Right lobe of liver (tissue), 6 donors: ENCODE data around the gene FOXB1. TPM values are rescaled to one million over a fixed set of nuclear protein-coding genes. Genes with fewer than 3 reads are reported as not detected.

ENCODE experiments used
- ATAC-seq, 4 donors: fragments of 200-7000 bp; cut with Tn5 transposase; one replicate each; pipeline ENCODE4 v1.9.1; 2020; ENCODE audit warnings: mild to moderate bottlenecking in 4 of 4, moderate library complexity in 4 of 4
- DNase-seq, 3 donors: peaks; one replicate each; pipeline ENCODE4 v3.0.0-alpha.2; 2020
- H3K27ac ChIP-seq, 3 donors: fragments of 200-600 bp; one replicate each; pipeline ENCODE4 v1.8.0; 2022
- H3K27me3 ChIP-seq, 2 donors: fragments of 200-600 bp; one replicate each; pipeline ENCODE4 v1.8.0; 2022
- H3K36me3 ChIP-seq, 4 donors: fragments of 200-600 bp; sonication (generic) in 1 of 4; one replicate each; pipeline versions ENCODE4 v1.5.1 to v1.8.0; 2017 to 2022; ENCODE audit warnings: control low read depth in 1 of 4
- H3K4me1 ChIP-seq, 4 donors: fragments of 200-600 bp; sonication (generic) in 1 of 4; one replicate each; pipeline versions ENCODE4 v1.5.1 to v1.8.0; 2017 to 2022; ENCODE audit warnings: control low read depth in 1 of 4
- H3K4me3 ChIP-seq, 3 donors: fragments of 200-600 bp; one replicate each; pipeline ENCODE4 v1.8.0; 2022
- H3K9me3 ChIP-seq, 4 donors: fragments of 200-600 bp; sonication (generic) in 1 of 4; one replicate each; pipeline versions ENCODE4 v1.5.1 to v1.8.0; 2017 to 2022; ENCODE audit warnings: control low read depth in 1 of 4
- CTCF ChIP-seq, 4 donors: fragments of 200-600 bp in 3 of 4; fragments of 450-650 bp in 1 of 4; IDR thresholded peaks; one replicate each; pipeline versions ENCODE4 v1.5.1 to v1.8.0; 2016 to 2022; ENCODE audit warnings: antibody characterized with exemption in 4 of 4, mild to moderate bottlenecking in 2 of 4
- POLR2A ChIP-seq: fragments of 450-650 bp; IDR thresholded peaks from one replicate; pipeline ENCODE4 v1.6.1; 2017; ENCODE audit warnings: antibody characterized with exemption, mild to moderate bottlenecking
- WGBS: methylation state at CpG from one replicate; pipeline ENCODE4 v1.1.6; 2018; ENCODE audit warnings: low coverage, low lambda C conversion rate; ENCODE audit not compliant: insufficient coverage; ENCODE audit errors: missing lambda C conversion rate; 5-methylcytosine and 5-hydroxymethylcytosine counted together
- intact Hi-C, 2 donors: fragments of 100-400 bp; cut with DNase I; formaldehyde crosslinking; loops; one replicate each; pipeline versions ENCODE4 v1.11.2 to v1.14.1; 2022
- total RNA-seq, 6 experiments: library from RNA; depleted of rRNA in 2 of 6; stranded (reverse); fragments of >200 nt in 2 of 6; fragmentation: NEBNext Ultra II Directional in 3 of 6; extraction: Animal tissue kit (Norgen Biotek cat#: 25700) in 3 of 6; gene quantifications; one replicate each; pipeline versions ENCODE4 v1.1.0 to v1.2.4, GENCODE V29; 2016 to 2023
- donor health status: DM: no; HTN: yes; CAD: no.
- donor health status: DM: no; HTN: no; CAD: no.
- donor health status: DM: no; HTN: no; CAD: no.
- donor health status: DM: no; HTN: yes; CAD: no.
- donor health status: DM: no; HTN: yes; CAD: no.

Gene FOXB1
- total RNA-seq, 6 experiments from 2014 or later = not detected

- Histone ChIP-seq H3K9me3 (no peaks in the 10 kb centered on the region), H3K27me3 (peaks cover 42 to 79% of the 10 kb centered on the region in 2 donors), H3K4me3 (no peak overlapping the region), H3K4me1 (peaks cover 0 to 18% (median 3%) of the 10 kb centered on the region in 4 donors), H3K27ac (no peak overlapping the region), H3K36me3 (no peaks in the 10 kb centered on the region)
- peak in 1 of 4 donors; percentile 12 for TF ChIP-seq CTCF (IDR thresholded peaks at IDR 0.05)
- no peak for TF ChIP-seq POLR2A
- intact Hi-C loops = no loop called here
- DNase-seq = peak in 1 of 3 donors; percentile 37
- 7% methylated on average over 30 of the region's 33 CpGs for WGBS
- ATAC-seq = peak; percentile 22 to 77 (median 68)
These were observed 3.8 kb upstream of the FOXB1 start for GRCh38 chr15:60000113-60000823.

GRCh38 chr15:60000824-60001609, 3.1 kb upstream of the FOXB1 start:
- intact Hi-C loops = no loop called here
- no peak overlapping the region for H3K27ac ChIP-seq
- ATAC-seq (no peak), DNase-seq (no peak)
- H3K4me1 ChIP-seq = peaks cover 0 to 26% (median 3%) of the 10 kb centered on the region in 4 donors
- no peak overlapping the region for H3K4me3 ChIP-seq
- peaks cover 39 to 79% of the 10 kb centered on the region in 2 donors for H3K27me3 ChIP-seq
- H3K36me3 ChIP-seq = no peaks in the 10 kb centered on the region
- WGBS = 6% methylated on average over 19 of the region's 19 CpGs
- H3K9me3 ChIP-seq = no peaks in the 10 kb centered on the region
- TF ChIP-seq CTCF (IDR thresholded peaks at IDR 0.05) (no peak), POLR2A (no peak)

GRCh38 chr15:60001610-60002527, 2.2 kb upstream of the FOXB1 start:
- no peak for TF ChIP-seq CTCF (IDR thresholded peaks at IDR 0.05)
- TF ChIP-seq POLR2A = no peak
- Histone ChIP-seq H3K4me3 (no peak overlapping the region), H3K4me1 (peaks cover 0 to 33% (median 3%) of the 10 kb centered on the region in 4 donors), H3K36me3 (no peaks in the 10 kb centered on the region), H3K9me3 (no peaks in the 10 kb centered on the region), H3K27ac (no peak overlapping the region), H3K27me3 (peaks cover 39 to 80% of the 10 kb centered on the region in 2 donors)
- no peak for ATAC-seq
- no peak for DNase-seq
- 7% methylated on average over 32 of the region's 34 CpGs for WGBS
- intact Hi-C loops = no loop called here

GRCh38 chr15:60002528-60003218, 1.4 kb upstream of the FOXB1 start:
- intact Hi-C loops = no loop called here
- no peak for TF ChIP-seq POLR2A
- TF ChIP-seq CTCF (IDR thresholded peaks at IDR 0.05) = no peak
- H3K4me1 ChIP-seq = peaks cover 0 to 31% (median 3%) of the 10 kb centered on the region in 4 donors
- H3K27me3 ChIP-seq = peaks cover 39 to 78% of the 10 kb centered on the region in 2 donors
- WGBS = 12% methylated on average over 26 of the region's 26 CpGs
- ATAC-seq (no peak), DNase-seq (no peak)
- H3K4me3 ChIP-seq = no peak overlapping the region
- no peaks in the 10 kb centered on the region for H3K9me3 ChIP-seq
- H3K36me3 ChIP-seq = no peaks in the 10 kb centered on the region
- H3K27ac ChIP-seq = no peak overlapping the region
